ENCODE measurements around the gene VAV3. TPM values are rescaled to one million over a fixed set of nuclear protein-coding genes. Genes with fewer than 3 reads are reported as not detected.

The VAV3 gene
- total RNA-seq, 4 donors from 2014 or later = 0.33 to 12.1 (median 0.47) TPM

DNA sequence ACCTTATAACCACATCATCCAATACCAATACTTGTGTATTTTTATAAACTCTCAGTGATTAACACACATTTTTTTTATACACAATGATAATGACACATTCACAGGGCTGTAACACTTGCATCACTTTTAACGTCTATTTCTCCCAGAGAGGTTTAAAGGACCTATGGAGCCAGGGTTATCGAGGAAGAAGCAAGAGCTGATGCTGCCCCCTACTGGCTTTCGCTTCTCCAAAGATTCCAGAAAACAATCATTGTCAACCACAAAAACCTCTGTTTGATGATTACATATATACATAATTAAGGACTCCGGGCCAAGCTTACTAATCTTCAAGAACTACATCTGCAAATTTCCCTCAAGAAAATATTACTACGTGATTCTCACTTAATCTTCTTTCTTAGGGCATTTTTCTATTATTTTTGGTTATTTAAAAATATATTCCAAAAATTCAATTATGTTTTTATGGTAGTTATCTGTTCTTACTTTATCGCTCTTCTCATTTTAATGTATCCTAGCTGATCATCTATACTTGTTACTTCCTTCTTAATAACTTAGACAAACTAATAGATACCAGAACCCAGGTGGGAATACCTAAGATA is 214.5 kb downstream of the VAV3 start:
- in situ Hi-C loops (cut with MboI; ENCODE audit: low sequenced_read_pairs in 4 of 4) = no loop called here

DNA sequence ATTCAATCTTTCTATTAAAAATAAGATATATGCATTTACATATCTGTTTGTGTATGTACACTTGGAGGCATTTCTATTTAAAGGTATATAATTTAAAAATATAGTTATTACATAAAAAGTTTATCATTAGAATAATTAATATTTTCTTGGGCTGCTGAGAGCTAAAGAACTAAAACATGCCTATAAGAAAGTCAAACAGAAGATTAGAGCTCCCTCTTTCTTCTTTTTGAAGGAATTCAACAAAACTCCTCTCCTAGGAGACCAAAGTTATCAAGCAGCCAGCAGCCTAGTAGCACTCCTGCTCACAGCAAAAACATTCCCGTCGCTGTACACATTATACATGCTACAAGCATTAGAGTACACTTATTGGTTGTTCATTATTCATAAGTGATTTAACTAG is 216.4 kb downstream of the VAV3 start:
- no peak for ATAC-seq
- H3K4me3 ChIP-seq = no peak overlapping the region
- H3K27ac ChIP-seq = no peak overlapping the region
- no peaks in the 10 kb centered on the region for H3K9me3 ChIP-seq
- no peak for DNase-seq
- no peaks in the 10 kb centered on the region for H3K36me3 ChIP-seq
- intact Hi-C loops (cut with DNase I; ENCODE audit: low total_unique reads) = no loop called here
- no peaks in the 10 kb centered on the region for H3K27me3 ChIP-seq
- in situ Hi-C loops (cut with MboI; ENCODE audit: low sequenced_read_pairs in 4 of 4) = no loop called here
- TF ChIP-seq, protein P1, sequence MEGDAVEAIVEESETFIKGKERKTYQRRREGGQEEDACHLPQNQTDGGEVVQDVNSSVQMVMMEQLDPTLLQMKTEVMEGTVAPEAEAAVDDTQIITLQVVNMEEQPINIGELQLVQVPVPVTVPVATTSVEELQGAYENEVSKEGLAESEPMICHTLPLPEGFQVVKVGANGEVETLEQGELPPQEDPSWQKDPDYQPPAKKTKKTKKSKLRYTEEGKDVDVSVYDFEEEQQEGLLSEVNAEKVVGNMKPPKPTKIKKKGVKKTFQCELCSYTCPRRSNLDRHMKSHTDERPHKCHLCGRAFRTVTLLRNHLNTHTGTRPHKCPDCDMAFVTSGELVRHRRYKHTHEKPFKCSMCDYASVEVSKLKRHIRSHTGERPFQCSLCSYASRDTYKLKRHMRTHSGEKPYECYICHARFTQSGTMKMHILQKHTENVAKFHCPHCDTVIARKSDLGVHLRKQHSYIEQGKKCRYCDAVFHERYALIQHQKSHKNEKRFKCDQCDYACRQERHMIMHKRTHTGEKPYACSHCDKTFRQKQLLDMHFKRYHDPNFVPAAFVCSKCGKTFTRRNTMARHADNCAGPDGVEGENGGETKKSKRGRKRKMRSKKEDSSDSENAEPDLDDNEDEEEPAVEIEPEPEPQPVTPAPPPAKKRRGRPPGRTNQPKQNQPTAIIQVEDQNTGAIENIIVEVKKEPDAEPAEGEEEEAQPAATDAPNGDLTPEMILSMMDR (IDR thresholded peaks at IDR 0.05 in 4 of 5, conservative IDR thresholded peaks at IDR 0.05 in 1 of 5) = no peak
- no peak for TF ChIP-seq POLR2A (IDR thresholded peaks at IDR 0.05)
- H3K4me1 ChIP-seq = no peaks in the 10 kb centered on the region

More for the DNA sequence above, 214.5 kb downstream of the VAV3 start:
- H3K4me1 ChIP-seq = no peaks in the 10 kb centered on the region
- ATAC-seq (no peak), DNase-seq (no peak)
- TF ChIP-seq POLR2A (IDR thresholded peaks at IDR 0.05) = no peak
- TF ChIP-seq, protein P1 (IDR thresholded peaks at IDR 0.05 in 4 of 5, conservative IDR thresholded peaks at IDR 0.05 in 1 of 5) = peak in 1 of 5 experiments; percentile 36
- intact Hi-C loops (cut with DNase I; ENCODE audit: low total_unique reads) = no loop called here
- no peaks in the 10 kb centered on the region for H3K27me3 ChIP-seq
- H3K9me3 ChIP-seq = no peaks in the 10 kb centered on the region
- H3K4me3 ChIP-seq = no peak overlapping the region
- H3K27ac ChIP-seq = no peak overlapping the region
- no peaks in the 10 kb centered on the region for H3K36me3 ChIP-seq

DNA sequence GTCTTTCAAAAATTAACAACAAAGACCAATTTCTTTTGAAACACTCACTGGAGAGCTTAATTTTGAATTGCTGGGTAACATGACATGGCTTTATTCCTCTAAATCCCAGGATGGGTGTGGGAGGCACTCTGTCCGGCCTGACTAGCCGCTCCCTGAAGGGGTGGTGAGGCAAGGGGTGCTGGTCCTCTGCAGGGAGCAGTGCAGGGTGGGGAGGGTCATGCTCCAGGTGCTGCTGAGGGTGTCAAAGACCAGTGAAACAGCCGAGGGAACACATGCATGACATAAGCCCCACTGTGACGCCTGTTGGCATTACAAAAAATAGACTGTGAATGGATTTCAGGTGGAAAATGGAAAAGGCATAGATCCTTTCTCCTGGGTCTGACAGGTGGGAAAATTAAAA is 223.7 kb downstream of the VAV3 start:
- intact Hi-C loops (cut with DNase I; ENCODE audit: low total_unique reads) (no loop called here), in situ Hi-C loops (cut with MboI; ENCODE audit: low sequenced_read_pairs in 4 of 4) (no loop called here)
- no peak overlapping the region for H3K27ac ChIP-seq

DNA sequence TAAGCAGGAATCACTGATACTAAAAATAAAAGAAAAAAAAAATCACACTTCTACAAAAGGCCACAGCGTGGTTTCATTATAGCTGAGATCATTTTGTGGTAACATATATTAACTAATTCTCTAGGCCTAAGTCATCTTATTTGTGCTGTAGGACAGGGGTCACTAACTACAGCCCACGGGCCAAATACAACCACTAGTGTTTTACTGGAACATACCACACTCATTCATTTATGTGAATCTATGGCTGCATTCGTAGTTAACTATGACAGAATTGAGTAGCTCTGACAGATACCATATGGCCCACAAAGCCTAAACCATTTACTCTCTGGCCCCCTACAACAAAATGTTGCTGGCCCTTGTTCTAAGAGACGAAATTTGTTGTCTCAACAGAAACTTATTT is 224.4 kb downstream of the VAV3 start:
- no peaks in the 10 kb centered on the region for H3K36me3 ChIP-seq
- in situ Hi-C loops (cut with MboI; ENCODE audit: low sequenced_read_pairs in 4 of 4) = no loop called here
- no peak for TF ChIP-seq POLR2A (IDR thresholded peaks at IDR 0.05)
- TF ChIP-seq, protein P1 (IDR thresholded peaks at IDR 0.05 in 4 of 5, conservative IDR thresholded peaks at IDR 0.05 in 1 of 5) = no peak
- no peak overlapping the region for H3K27ac ChIP-seq
- H3K4me1 ChIP-seq = no peaks in the 10 kb centered on the region
- no peak for DNase-seq
- intact Hi-C loops (cut with DNase I; ENCODE audit: low total_unique reads) = no loop called here
- no peaks in the 10 kb centered on the region for H3K27me3 ChIP-seq
- ATAC-seq = no peak
- H3K4me3 ChIP-seq = no peak overlapping the region
- H3K9me3 ChIP-seq = no peaks in the 10 kb centered on the region

More for the DNA sequence above, 223.7 kb downstream of the VAV3 start:
- DNase-seq = no peak
- no peak for ATAC-seq
- H3K4me3 ChIP-seq = no peak overlapping the region
- TF ChIP-seq POLR2A (IDR thresholded peaks at IDR 0.05) = no peak
- TF ChIP-seq, protein P1 (IDR thresholded peaks at IDR 0.05 in 4 of 5, conservative IDR thresholded peaks at IDR 0.05 in 1 of 5) = no peak
- H3K9me3 ChIP-seq = no peaks in the 10 kb centered on the region
- no peaks in the 10 kb centered on the region for H3K36me3 ChIP-seq
- H3K4me1 ChIP-seq = no peaks in the 10 kb centered on the region
- H3K27me3 ChIP-seq = no peaks in the 10 kb centered on the region

DNA sequence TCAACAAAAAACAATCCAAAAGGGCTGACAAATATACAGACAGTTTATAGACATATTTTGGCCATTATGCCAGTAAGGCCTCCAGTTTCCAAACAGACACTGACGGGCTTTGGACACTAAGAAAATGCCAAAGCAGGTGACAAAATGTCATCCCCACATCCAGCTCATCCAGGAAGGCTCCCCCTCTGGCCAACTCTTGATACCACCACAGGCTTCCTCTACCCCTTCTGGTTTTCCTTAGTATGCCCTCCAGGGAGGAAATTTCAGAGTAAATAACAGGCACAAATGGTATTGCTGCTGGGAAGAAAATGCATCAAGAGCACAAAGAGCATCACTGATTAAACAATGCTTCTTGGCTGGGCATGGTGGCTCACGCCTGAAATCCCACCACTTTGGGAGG is 225.3 kb downstream of the VAV3 start:
- TF ChIP-seq, protein P1 (IDR thresholded peaks at IDR 0.05 in 4 of 5, conservative IDR thresholded peaks at IDR 0.05 in 1 of 5) = no peak
- TF ChIP-seq POLR2A (IDR thresholded peaks at IDR 0.05) = no peak
- H3K27me3 ChIP-seq = no peaks in the 10 kb centered on the region
- H3K36me3 ChIP-seq = no peaks in the 10 kb centered on the region
- DNase-seq (no peak), ATAC-seq (no peak)
- H3K9me3 ChIP-seq = no peaks in the 10 kb centered on the region
- H3K4me3 ChIP-seq = no peak overlapping the region
- intact Hi-C loops (cut with DNase I; ENCODE audit: low total_unique reads) = no loop called here
- in situ Hi-C loops (cut with MboI; ENCODE audit: low sequenced_read_pairs in 4 of 4) = no loop called here
- H3K4me1 ChIP-seq = no peaks in the 10 kb centered on the region
- H3K27ac ChIP-seq = no peak overlapping the region

Measured in gastrocnemius medialis (tissue), 4 donors.